Heart right ventricle (tissue), 16 donors: ENCODE results near the gene PCSK2. TPM values are rescaled to one million over a fixed set of nuclear protein-coding genes. Genes with fewer than 3 reads are reported as not detected.

Experiments used
- ATAC-seq, 8 donors: fragments of 200-7000 bp; cut with Tn5 transposase; one replicate each; pipeline ENCODE4 v1.9.1; 2020; ENCODE audit warnings: mild to moderate bottlenecking in 8 of 8, moderate library complexity in 8 of 8, moderate number of reproducible peaks in 1 of 8
- DNase-seq, 2 donors: peaks; one replicate each; pipeline ENCODE4 v3.0.0-alpha.2; 2020
- H3K27ac ChIP-seq, 10 donors: fragments of 200-600 bp; sonication (generic) in 2 of 10; one replicate each; pipeline versions ENCODE4 v1.5.0 to v1.8.0; 2020 to 2022; ENCODE audit warnings: mild to moderate bottlenecking in 3 of 10
- H3K27me3 ChIP-seq, 7 donors: fragments of 200-600 bp; one replicate each; pipeline ENCODE4 v1.8.0; 2021 to 2022; ENCODE audit warnings: mild to moderate bottlenecking in 2 of 7
- H3K36me3 ChIP-seq, 9 donors: fragments of 200-600 bp; sonication (generic) in 1 of 9; one replicate each; pipeline versions ENCODE4 v1.5.0 to v1.8.0; 2020 to 2022; ENCODE audit warnings: mild to moderate bottlenecking in 2 of 9
- H3K4me1 ChIP-seq, 9 donors: fragments of 200-600 bp; sonication (generic) in 1 of 9; one replicate each; pipeline versions ENCODE4 v1.5.0 to v1.8.0; 2020 to 2022; ENCODE audit warnings: mild to moderate bottlenecking in 4 of 9
- H3K4me3 ChIP-seq, 10 donors: fragments of 200-600 bp; sonication (generic) in 2 of 10; one replicate each; pipeline versions ENCODE4 v1.5.0 to v1.8.0; 2020 to 2022; ENCODE audit warnings: mild to moderate bottlenecking in 7 of 10, moderate library complexity in 2 of 10
- H3K9me3 ChIP-seq, 11 donors: fragments of 200-600 bp in 10 of 11; sonication (generic) in 2 of 11; one replicate each; pipeline versions ENCODE4 v1.5.0 to v1.8.0; 2013 to 2022; ENCODE audit warnings: mild to moderate bottlenecking in 2 of 11, control low read depth in 1 of 11, moderate library complexity in 1 of 11
- CTCF ChIP-seq, 9 donors: fragments of 200-600 bp; sonication (generic) in 2 of 9; IDR thresholded peaks; one replicate each; pipeline versions ENCODE4 v1.5.0 to v1.8.0; 2021 to 2022; ENCODE audit warnings: antibody characterized with exemption in 9 of 9, mild to moderate bottlenecking in 5 of 9, moderate library complexity in 1 of 9
- WGBS, 2 donors: extraction: QIAGEN DNeasy Blood & Tissue Kit; methylation state at CpG; one replicate each; pipeline ENCODE4 v1.1.7; 2013; ENCODE audit warnings: inconsistent platforms in 1 of 2; 5-methylcytosine and 5-hydroxymethylcytosine counted together
- intact Hi-C, 10 donors: fragments of 100-400 bp; cut with DNase I; formaldehyde crosslinking; loops; one replicate each; pipeline versions ENCODE4 v1.11.1 to v1.14.2; 2022
- long read RNA-seq, 3 donors: library from polyadenylated mRNA; unstranded; transcript quantifications; one replicate each; pipeline ENCODE4 v2.0.0, GENCODE V29; 2020 to 2021
- polyA plus RNA-seq, 2 donors: library from polyadenylated mRNA; stranded (reverse); fragments of 200-250 nt; gene quantifications; one replicate each; pipeline ENCODE4 v1.2.3, GENCODE V29; 2013
- total RNA-seq, 10 donors: library from RNA; stranded (reverse); fragmentation: NEBNext Ultra II Directional in 3 of 10; extraction: Animal tissue kit (Norgen Biotek cat#: 25700) in 3 of 10; gene quantifications; one replicate each; pipeline versions ENCODE4 v1.2.1 to v1.2.4, GENCODE V29; 2021 to 2023
- donor health status: Arrhythmogenic right ventricular cardiomyopathy.
- donor health status: ischemic (EF 13 %, LVEDD 7.1; RV severe dilation, severe dysfunction).
- donor health status: healthy with polysubstance abuse.
- donor health status: DM: no; HTN: yes; CAD: no.
- donor health status: DM: no; HTN: no; CAD: no.
- donor health status: ischemic (EF 25% LVEDD 6.9; RV normal size, moderate dysfunction).
- donor health status: ischemic (EF 25% LVEDD 5.7; RV mildly dilated, moderate dysfunction).
- donor health status: healthy.
- donor health status: DM: yes; HTN: yes; CAD: no.
- donor health status: Ischemic cardiomyopathy.
- donor health status: ischemic (EF 35%, LVEDD 5.7; RV mildly dilated, moderate dysfunction).
- donor health status: nonischemic (EF 11% LVEDD 7.7; RV severe dilation, severe dysfunction).
- donor health status: DM: yes; HTN: yes; CAD: no.
- donor health status: PGD.
- donor health status: ischemic (EF 29% LVEDD 5.4; RV normal size, mild dysfunction).
- donor health status: nonischemic (EF 23%, LVEDD 6.1; RV moderate dilation, normal function).

The PCSK2 gene
- total RNA-seq (1 to 10 TPM in 4 of 10 donors, under 1 TPM in 5, not detected in 1; 0.09 to 1.4 (median 0.97) TPM), polyA plus RNA-seq (under 1 TPM; 0.38 to 0.44 TPM)
- long read RNA-seq, donor 1, result 0 reads
- long read RNA-seq, donor 2, full-length matches to known transcripts, result 1 of 1 reads
- long read RNA-seq, donor 2, partial matches to known transcripts, result 0 of 1 reads
- long read RNA-seq, donor 2, other reads (novel, unspliced or antisense), result 0 of 1 reads
- long read RNA-seq, donor 3, full-length matches to known transcripts, result 1 of 1 reads
- long read RNA-seq, donor 3, partial matches to known transcripts, result 0 of 1 reads
- long read RNA-seq, donor 3, other reads (novel, unspliced or antisense), result 0 of 1 reads

DNA sequence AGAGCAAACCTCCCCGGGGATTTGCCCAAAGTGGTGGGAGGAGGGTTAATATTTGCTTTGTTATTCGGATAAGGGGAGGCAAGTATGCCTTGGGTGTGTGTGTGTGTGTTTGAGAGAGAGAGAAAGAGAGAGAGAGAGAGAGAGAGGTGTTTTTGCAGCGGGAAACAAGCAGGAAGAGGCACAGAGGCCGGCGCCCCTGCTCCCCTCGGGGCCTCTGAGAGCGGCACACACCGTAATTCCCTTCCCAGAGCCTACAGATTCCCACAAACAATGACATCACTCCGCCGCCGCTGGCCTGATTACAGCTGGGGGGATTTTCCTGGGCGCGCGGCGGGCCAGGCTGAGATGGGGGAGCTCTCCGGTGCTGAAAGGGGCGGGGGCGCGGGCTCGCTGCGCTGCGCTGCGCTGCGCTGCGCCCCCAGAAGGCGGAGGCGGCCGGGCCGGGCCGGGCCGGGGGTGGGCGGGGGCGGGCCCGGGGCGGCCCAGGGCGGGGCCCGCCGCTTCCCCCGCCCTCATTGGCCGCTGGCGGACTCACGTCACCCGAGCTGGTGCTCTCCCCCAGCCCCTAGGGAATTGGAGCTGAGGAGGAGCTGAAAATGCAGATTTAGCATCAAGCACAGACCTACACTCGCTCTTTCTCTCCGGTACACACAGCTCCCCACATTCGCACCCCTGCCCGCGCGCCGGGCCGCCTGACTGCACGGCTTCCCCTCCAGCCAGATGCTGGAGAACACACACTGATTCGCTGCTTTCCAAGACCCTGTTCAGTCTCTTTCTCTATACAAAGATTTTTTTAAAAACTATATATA lies at the start of gene PCSK2:
TSS of gene PCSK2 (plus strand) at position 631 of the 809 bp plus-strand sequence. CDS start 266 bp downstream, outside the sequence.
- 1 to 2% methylated on average over 47 to 53 of the region's 53 CpGs for WGBS, 2 donors

GRCh38 chr20:17177341-17177740 lies 49.5 kb upstream of the PCSK2 start:
- intact Hi-C loops, result loop anchor here in 1 of 10 donors (10.0 kb wide), 1 partner anchor 57 kb away; no protein-coding TSS in a partner anchor
- no peak overlapping the region for H3K4me3 ChIP-seq
- no peaks in the 10 kb centered on the region for H3K4me1 ChIP-seq
- H3K9me3 ChIP-seq, result peaks cover 0 to 26% (median 8%) of the 10 kb centered on the region in 11 donors
- no peak overlapping the region for H3K27ac ChIP-seq
- TF ChIP-seq CTCF (IDR thresholded peaks at IDR 0.05), result no peak
- H3K36me3 ChIP-seq, result no peaks in the 10 kb centered on the region
- whole genome bisulfite sequencing, 2 donors, result 58 to 60% methylated on average over 5 of the region's 5 CpGs
- peaks cover 0 to 7% (median 0%) of the 10 kb centered on the region in 7 donors for H3K27me3 ChIP-seq
- ATAC-seq (no peak), DNase-seq (no peak)

More for the DNA sequence above, at the start of gene PCSK2:
- Histone ChIP-seq H3K36me3 (no peaks in the 10 kb centered on the region), H3K27me3 (peaks cover 6 to 95% (median 62%) of the 10 kb centered on the region in 7 donors), H3K4me1 (peaks cover 0 to 17% (median 5%) of the 10 kb centered on the region in 9 donors), H3K9me3 (no peaks in the 10 kb centered on the region), H3K4me3 (peak within 1 kb of the TSS in 9 of 10 donors; percentile 19 to 42 (median 29)), H3K27ac (no peak within 1 kb of the TSS)
- ATAC-seq (peak in 7 of 8 donors; percentile 46 to 74 (median 69)), DNase-seq (peak; percentile 15 to 26)
- TF ChIP-seq CTCF (IDR thresholded peaks at IDR 0.05), result no peak
- intact Hi-C loops, result loop anchor here in 1 of 10 donors (10.0 kb wide), 1 partner anchor 62 kb away; no protein-coding TSS in a partner anchor

DNA sequence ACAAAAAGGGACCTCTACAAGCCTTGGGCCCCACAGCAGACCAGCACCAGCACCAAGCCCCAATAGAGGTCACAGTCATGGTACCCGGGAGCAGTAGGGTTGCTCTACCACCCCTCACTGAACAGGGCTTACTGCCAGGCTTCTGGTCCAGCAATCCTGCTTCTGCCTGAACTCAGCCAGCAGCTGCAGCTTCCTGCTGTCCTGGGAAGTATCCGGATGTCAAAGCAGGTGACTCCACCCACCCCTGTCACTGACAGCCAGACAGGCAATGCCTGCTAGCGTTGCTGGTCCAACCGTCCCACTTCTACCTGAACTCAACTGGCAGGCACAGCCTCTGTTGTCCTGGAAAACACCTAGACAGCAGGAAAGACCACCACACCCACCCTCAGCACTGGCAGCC lies 47.0 kb upstream of the PCSK2 start:
- no peak overlapping the region for H3K4me3 ChIP-seq
- 45 to 47% methylated on average over 4 of the region's 4 CpGs for WGBS, 2 donors
- peaks cover 0 to 7% (median 0%) of the 10 kb centered on the region in 7 donors for H3K27me3 ChIP-seq
- DNase-seq (no peak), ATAC-seq (peak in 1 of 8 donors; percentile 17)
- H3K36me3 ChIP-seq, result no peaks in the 10 kb centered on the region
- H3K27ac ChIP-seq, result no peak overlapping the region
- peaks cover 0 to 45% (median 8%) of the 10 kb centered on the region in 11 donors for H3K9me3 ChIP-seq
- no peak for TF ChIP-seq CTCF (IDR thresholded peaks at IDR 0.05)
- no peaks in the 10 kb centered on the region for H3K4me1 ChIP-seq
- intact Hi-C loops, result loop anchor here in 1 of 10 donors (10.0 kb wide), 1 partner anchor 55 kb away; no protein-coding TSS in a partner anchor
